IPS DF 6.9 (cell line): ENCODE data around the gene IRAK1.

Experiments
- DNase-seq: peaks from one replicate; pipeline ENCODE4 v3.0.0-alpha.2; 2013; ENCODE audit warnings: low read depth, low spot score
- H3K27ac ChIP-seq: one replicate; pipeline ENCODE4 v1.5.1; 2013; ENCODE audit warnings: low read length, control low read depth
- H3K27me3 ChIP-seq: 2 replicates; pipeline ENCODE4 v1.6.1; 2013; ENCODE audit warnings: mild to moderate bottlenecking, low read length; ENCODE audit not compliant: control insufficient read depth, insufficient read depth
- H3K36me3 ChIP-seq: 2 replicates; pipeline ENCODE4 v1.6.1; 2013; ENCODE audit warnings: low read length; ENCODE audit not compliant: control insufficient read depth, insufficient read depth
- H3K4me1 ChIP-seq: 2 replicates; pipeline ENCODE4 v1.6.1; 2013; ENCODE audit warnings: low read length; ENCODE audit not compliant: control insufficient read depth, insufficient read depth
- H3K4me3 ChIP-seq: 2 replicates; pipeline ENCODE4 v1.5.1; 2013; ENCODE audit warnings: mild to moderate bottlenecking, low read length
- H3K9me3 ChIP-seq: 2 replicates; pipeline ENCODE4 v1.6.1; 2013; ENCODE audit warnings: low read length, inconsistent platforms; ENCODE audit not compliant: control insufficient read depth, insufficient read depth
- WGBS: extraction: QIAGEN DNeasy Blood & Tissue Kit; methylation state at CpG from one replicate; pipeline ENCODE4 v1.1.7; 2013; ENCODE audit warnings: mixed read lengths, missing lambda C conversion rate; ENCODE audit not compliant: insufficient read length, insufficient coverage; 5-methylcytosine and 5-hydroxymethylcytosine counted together

IRAK1 gene

GRCh38 chrX:153964105-153964504, 55.6 kb downstream of the IRAK1 start:
- Histone ChIP-seq H3K4me3 (no peak overlapping the region), H3K36me3 (peaks cover 24% of the 10 kb centered on the region), H3K27me3 (no peaks in the 10 kb centered on the region), H3K9me3 (no peaks in the 10 kb centered on the region), H3K4me1 (peaks cover 7% of the 10 kb centered on the region), H3K27ac (no peak overlapping the region)
- WGBS, result no CpG with 5 or more reads among the region's 14 CpGs
- DNase-seq, result no peak

GRCh38 chrX:153963546-153963945, 56.2 kb downstream of the IRAK1 start:
- Histone ChIP-seq H3K36me3 (peaks cover 29% of the 10 kb centered on the region), H3K27ac (no peak overlapping the region), H3K4me3 (no peak overlapping the region), H3K9me3 (no peaks in the 10 kb centered on the region), H3K27me3 (no peaks in the 10 kb centered on the region), H3K4me1 (peaks cover 5% of the 10 kb centered on the region)
- WGBS, result no CpG with 5 or more reads among the region's 12 CpGs
- no peak for DNase-seq

GRCh38 chrX:153961292-153961691, 58.4 kb downstream of the IRAK1 start:
- H3K27me3 ChIP-seq, result no peaks in the 10 kb centered on the region
- no peak overlapping the region for H3K27ac ChIP-seq
- no CpG with 5 or more reads among the region's 11 CpGs for WGBS
- no peaks in the 10 kb centered on the region for H3K9me3 ChIP-seq
- peaks cover 51% of the 10 kb centered on the region for H3K36me3 ChIP-seq
- H3K4me1 ChIP-seq, result no peaks in the 10 kb centered on the region; the same call in 1 of the 2 replicates
- DNase-seq, result no peak
- no peak overlapping the region for H3K4me3 ChIP-seq

- no peak overlapping the region for H3K4me3 ChIP-seq
- DNase-seq, result no peak
- H3K27ac ChIP-seq, result no peak overlapping the region
- H3K9me3 ChIP-seq, result no peaks in the 10 kb centered on the region
- H3K27me3 ChIP-seq, result no peaks in the 10 kb centered on the region
- peaks cover 56% of the 10 kb centered on the region for H3K36me3 ChIP-seq
- H3K4me1 ChIP-seq, result no peaks in the 10 kb centered on the region
- no CpG with 5 or more reads among the region's 22 CpGs for WGBS
These were observed 58.9 kb downstream of the IRAK1 start for GRCh38 chrX:153960786-153961185.
